GM12873 (cell line): ENCODE measurements around the gene CNP.

ENCODE experiments used
- TF ChIP-seq, protein P1 (sequence below): IDR thresholded peaks from 2 replicates; pipeline ENCODE4 v1.5.1; 2012; ENCODE audit warnings: low read depth, mild to moderate bottlenecking, moderate library complexity, low read length, control low read depth; ENCODE audit not compliant: insufficient read depth; ENCODE audit errors: missing control alignments

Gene CNP

DNA sequence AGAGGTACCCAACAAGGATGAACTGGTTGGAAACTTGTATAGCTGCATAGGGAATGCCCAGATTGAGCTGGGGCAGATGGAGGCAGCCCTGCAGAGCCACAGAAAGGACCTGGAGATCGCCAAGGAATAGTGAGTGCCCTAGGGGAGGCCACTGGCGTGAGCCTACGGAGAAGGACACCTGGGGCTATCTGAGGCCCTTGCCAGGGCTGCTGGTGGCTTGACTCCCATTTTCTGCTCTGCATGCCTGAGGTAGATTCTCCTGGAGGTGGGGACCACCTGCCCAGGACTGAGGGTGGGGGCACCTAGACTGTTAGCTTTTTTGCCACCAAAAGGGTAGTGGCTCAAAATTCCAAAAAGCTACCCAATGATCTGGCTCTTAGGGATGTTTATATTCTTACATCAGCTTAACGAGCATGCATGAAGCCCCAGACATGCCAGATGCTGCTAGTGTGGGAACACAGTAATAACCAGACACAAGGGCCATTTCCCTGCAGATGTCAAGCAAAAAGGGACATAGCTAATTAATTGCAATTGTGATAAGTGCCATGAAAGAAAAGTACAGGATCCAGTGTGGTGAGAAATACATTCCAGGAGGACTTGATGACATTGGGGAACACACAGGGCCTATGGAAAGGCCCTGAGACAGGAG is 27.4 kb upstream of the CNP start:
- TF ChIP-seq, protein P1, sequence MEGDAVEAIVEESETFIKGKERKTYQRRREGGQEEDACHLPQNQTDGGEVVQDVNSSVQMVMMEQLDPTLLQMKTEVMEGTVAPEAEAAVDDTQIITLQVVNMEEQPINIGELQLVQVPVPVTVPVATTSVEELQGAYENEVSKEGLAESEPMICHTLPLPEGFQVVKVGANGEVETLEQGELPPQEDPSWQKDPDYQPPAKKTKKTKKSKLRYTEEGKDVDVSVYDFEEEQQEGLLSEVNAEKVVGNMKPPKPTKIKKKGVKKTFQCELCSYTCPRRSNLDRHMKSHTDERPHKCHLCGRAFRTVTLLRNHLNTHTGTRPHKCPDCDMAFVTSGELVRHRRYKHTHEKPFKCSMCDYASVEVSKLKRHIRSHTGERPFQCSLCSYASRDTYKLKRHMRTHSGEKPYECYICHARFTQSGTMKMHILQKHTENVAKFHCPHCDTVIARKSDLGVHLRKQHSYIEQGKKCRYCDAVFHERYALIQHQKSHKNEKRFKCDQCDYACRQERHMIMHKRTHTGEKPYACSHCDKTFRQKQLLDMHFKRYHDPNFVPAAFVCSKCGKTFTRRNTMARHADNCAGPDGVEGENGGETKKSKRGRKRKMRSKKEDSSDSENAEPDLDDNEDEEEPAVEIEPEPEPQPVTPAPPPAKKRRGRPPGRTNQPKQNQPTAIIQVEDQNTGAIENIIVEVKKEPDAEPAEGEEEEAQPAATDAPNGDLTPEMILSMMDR: no peak

DNA sequence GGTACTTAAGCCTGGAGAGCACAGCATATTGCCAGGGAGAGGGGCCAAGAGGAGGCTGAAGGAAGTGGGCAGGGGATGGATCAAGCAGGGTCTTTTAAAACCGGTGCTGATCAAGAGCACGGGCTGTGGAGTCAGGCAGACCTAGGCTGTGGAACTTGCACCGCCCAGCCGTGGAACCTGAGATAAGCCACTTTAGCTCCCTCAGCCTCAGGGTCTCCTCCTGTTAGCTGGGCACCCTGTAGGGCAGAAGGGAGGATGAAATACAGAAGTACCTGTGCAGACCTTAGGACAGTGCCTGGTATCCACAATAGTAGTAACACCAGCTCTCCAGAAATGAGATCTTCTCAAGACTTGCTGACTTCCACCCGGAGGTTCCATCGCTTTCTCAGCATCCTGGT is 26.9 kb upstream of the CNP start:
- TF ChIP-seq, protein P1: no peak

DNA sequence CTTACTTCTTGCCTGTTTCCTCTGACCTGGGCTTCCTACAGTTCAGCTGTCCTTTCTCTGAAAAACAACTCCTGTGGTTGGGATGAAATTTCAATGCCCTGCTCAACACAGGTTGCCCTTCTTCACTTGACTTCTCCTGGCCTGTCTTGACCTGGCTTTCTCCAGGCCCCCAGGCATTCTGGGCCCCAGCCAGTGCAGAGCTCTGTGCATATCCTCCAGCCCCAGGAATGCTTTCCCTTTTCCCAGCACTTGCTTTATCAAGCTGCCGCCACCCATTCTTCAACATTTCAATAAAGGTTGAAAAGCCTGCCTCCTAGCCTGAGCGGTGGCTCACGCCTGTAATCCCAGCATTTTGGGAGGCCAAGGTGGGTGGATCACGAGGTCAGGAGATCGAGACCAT is 25.4 kb upstream of the CNP start:
- TF ChIP-seq, protein P1: no peak

DNA sequence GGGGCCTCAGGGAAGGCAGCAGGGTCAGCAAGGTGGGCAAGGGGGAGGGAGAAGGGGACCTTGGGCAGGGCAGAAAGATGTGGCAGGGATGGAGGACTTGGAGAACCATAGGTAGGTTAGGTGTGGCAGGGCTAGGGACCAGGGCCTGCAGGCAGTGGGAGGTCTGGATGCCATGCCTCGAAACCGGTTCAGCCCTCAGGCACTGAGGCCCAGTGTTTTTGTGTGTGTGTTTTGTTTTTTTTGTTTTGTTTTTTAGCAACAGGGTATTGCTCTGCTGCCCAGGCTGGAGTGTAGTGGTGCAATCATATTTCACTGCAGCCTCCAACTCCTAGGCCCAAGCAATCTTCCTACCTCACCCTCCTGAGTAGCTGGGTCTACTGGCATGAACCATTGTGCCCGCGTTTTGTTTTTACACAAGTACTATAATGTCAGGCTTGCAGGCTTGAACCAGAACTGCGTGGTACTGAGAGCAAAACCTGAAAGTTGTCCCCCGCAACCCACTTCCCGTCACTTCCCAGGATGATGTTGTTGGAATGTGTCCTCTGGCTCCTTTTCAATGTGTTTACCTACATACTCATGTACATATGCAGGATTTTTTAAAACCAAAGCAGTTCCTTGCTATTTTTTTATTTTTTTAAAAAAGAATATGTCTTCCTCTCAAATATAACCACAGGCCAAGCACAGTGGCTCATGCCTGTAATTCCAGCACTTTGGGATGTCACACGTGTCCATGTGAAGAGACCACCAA is 23.8 kb upstream of the CNP start:
- TF ChIP-seq, protein P1: no peak

DNA sequence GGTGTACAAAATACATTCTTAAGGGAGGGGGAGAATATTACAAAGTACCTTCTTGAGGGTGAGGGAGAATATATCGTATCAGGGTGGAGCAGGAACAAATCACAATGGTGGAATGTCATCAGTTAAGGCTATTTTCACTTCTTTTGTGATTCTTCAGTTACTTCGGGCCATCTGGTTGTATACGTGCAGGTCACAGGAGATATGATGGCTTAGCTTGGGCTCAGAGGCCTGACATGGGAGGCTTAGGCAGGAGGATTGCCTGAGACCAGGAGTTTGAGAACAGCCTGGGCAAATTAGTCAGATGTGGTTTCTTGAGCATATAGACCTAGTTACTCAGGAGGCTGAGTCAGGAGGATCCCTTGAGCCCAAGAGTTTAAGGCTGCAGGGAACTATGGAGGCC is 23.1 kb upstream of the CNP start:
- TF ChIP-seq, protein P1: no peak

DNA sequence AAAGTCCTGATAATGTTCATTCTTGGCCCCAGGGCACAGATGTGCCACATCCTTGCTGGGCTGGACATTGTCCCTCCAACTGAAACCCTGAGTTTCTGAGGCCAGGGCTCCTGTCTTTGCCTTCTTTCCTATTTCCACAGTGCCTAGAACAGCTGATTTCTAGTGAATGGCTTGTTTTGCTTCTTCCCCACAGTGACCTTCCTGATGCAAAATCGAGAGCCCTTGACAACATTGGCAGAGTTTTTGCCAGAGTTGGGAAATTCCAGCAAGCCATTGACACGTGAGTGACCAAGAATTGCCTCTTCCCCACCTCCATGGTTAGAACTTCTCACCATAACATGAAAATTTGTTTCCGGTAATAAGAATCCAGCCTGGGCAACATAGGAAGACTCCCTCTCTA is 21.7 kb upstream of the CNP start:
- TF ChIP-seq, protein P1: no peak

DNA sequence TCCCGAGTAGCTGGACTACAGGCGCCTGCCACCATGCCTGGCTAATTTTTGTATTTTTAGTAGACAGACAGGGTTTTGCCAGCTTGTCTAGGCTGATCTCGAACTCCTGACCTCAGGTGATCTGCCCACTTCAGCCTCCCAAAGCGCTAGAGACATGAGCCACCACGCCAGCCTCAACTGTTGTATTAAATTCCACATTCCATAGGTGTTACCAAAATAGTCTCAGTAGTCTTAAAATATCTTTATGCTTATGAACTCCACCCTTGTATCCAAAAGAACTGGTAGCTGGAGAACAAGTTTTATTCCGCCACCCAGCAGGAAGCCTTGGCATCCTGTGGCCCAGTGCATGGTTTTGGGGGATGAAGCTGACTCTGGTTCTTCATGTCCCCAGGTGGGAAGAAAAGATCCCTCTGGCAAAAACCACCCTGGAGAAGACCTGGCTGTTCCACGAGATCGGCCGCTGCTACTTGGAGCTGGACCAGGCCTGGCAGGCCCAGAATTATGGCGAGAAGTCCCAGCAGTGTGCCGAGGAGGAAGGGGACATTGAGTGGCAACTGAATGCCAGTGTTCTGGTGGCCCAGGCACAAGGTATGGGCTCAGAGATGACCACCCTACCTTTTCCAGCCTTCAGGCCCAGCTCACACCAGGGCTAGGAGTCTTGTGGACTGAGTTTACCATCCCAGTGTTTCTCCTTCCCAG is 17.7 kb upstream of the CNP start:
- TF ChIP-seq, protein P1: no peak
